Transverse colon (tissue), 3 donors: ENCODE results near the gene ARMC3.

Source experiments
- CTCF ChIP-seq, 5 experiments: fragments of 200-600 bp in 3 of 5; fragments of 450-650 bp in 2 of 5; sonication (generic) in 3 of 5; IDR thresholded peaks; 1 replicate in 2 of 5; 2 replicates in 3 of 5; pipeline ENCODE4 v1.5.1; 2016 to 2017; ENCODE audit warnings: antibody characterized with exemption in 5 of 5, inconsistent platforms in 3 of 5, mild to moderate bottlenecking in 2 of 5, moderate library complexity in 1 of 5
- POLR2A ChIP-seq: fragments of 450-650 bp; IDR thresholded peaks from one replicate; pipeline ENCODE4 v1.6.1; 2016; ENCODE audit warnings: antibody characterized with exemption, mild to moderate bottlenecking, moderate library complexity

- TF ChIP-seq POLR2A (no peak), CTCF (IDR thresholded peaks at IDR 0.05) (no peak)
Observed at GRCh38 chr10:23051855-23052331, 124.0 kb downstream of the ARMC3 start.
